PC-3 (cell line): ENCODE results near the gene CD81. TPM values are rescaled to one million over a fixed set of nuclear protein-coding genes. Genes with fewer than 3 reads are reported as not detected.

ENCODE experiments used
- ATAC-seq: fragments of 200-7000 bp; cut with Tn5 transposase; 2 replicates; pipeline ENCODE4 v1.9.1; 2020; ENCODE audit warnings: mild to moderate bottlenecking, moderate library complexity
- BruUV-seq: library from RNA; stranded (reverse); fragments of 400-500 nt; replicated peaks from 2 replicates; lab custom pipeline; 2021; lab: Mats Ljungman, UMichigan
- CTCF ChIA-PET: fragments of 300-600 bp; sonication (Branson Sonifier 250); formaldehyde crosslinking; loops from one replicate; lab custom pipeline; 2022; ENCODE audit warnings: antibody characterized with exemption; lab: Charles Lee
- POLR2A ChIA-PET: fragments of 300-600 bp; sonication (Branson Sonifier 250); formaldehyde crosslinking; loops from one replicate; lab custom pipeline; 2022; ENCODE audit warnings: antibody characterized with exemption; ENCODE audit not compliant: unreplicated experiment; lab: Charles Lee
- DNase-seq: peaks from one replicate; pipeline ENCODE4 v3.0.0-alpha.2; 2015
- H2AFZ ChIP-seq: fragments of 300-600 bp; sonication (generic); 2 replicates; pipeline ENCODE4 v1.6.0; 2016; ENCODE audit warnings: antibody characterized with exemption, low read length
- H3F3A ChIP-seq: fragments of 300-600 bp; sonication (generic); one replicate; pipeline ENCODE4 v1.6.0; 2017; ENCODE audit warnings: antibody characterized with exemption, low read length, control low read depth, mild to moderate bottlenecking; ENCODE audit not compliant: unreplicated experiment
- H3K27ac ChIP-seq: fragments of 300-600 bp; sonication (generic); 2 replicates; pipeline ENCODE4 v1.5.1; 2016; ENCODE audit warnings: mild to moderate bottlenecking, low read length
- H3K27me3 ChIP-seq: fragments of 300-600 bp; sonication (generic); 2 replicates; pipeline ENCODE4 v1.6.1; 2016; ENCODE audit warnings: low read length, mixed read lengths
- H3K36me3 ChIP-seq: fragments of 300-600 bp; sonication (generic); 2 replicates; pipeline ENCODE4 v1.6.1; 2016; ENCODE audit warnings: low read depth, mixed run types, low read length, mixed read lengths
- H3K4me1 ChIP-seq: fragments of 300-600 bp; sonication (generic); 2 replicates; pipeline ENCODE4 v1.5.1; 2016; ENCODE audit warnings: low read length; ENCODE audit not compliant: insufficient read depth
- H3K4me2 ChIP-seq: fragments of 300-600 bp; sonication (generic); 2 replicates; pipeline ENCODE4 v1.6.0; 2016; ENCODE audit warnings: low read length
- H3K4me3 ChIP-seq: fragments of 300-600 bp; sonication (generic); 2 replicates; pipeline ENCODE4 v1.5.1; 2016; ENCODE audit warnings: mild to moderate bottlenecking, low read length, mixed read lengths
- H3K79me2 ChIP-seq: fragments of 300-600 bp; sonication (generic); 2 replicates; pipeline ENCODE4 v1.6.1; 2017; ENCODE audit warnings: low read length, mixed read lengths
- H3K9ac ChIP-seq: fragments of 300-600 bp; sonication (generic); 2 replicates; pipeline ENCODE4 v1.6.0; 2016; ENCODE audit warnings: mild to moderate bottlenecking, low read length
- H3K9me2 ChIP-seq: fragments of 300-600 bp; sonication (generic); replicated peaks from 2 replicates; pipeline ENCODE4 v1.6.1; 2016; ENCODE audit warnings: mixed run types, low read length, mixed read lengths
- H3K9me3 ChIP-seq: fragments of 300-600 bp; sonication (generic); 2 replicates; pipeline ENCODE4 v1.6.1; 2016; ENCODE audit warnings: low read length, mixed read lengths
- H4K20me1 ChIP-seq: fragments of 300-600 bp; sonication (generic); 2 replicates; pipeline ENCODE4 v1.6.1; 2016; ENCODE audit warnings: low read length, mixed read lengths
- EZH2 ChIP-seq: fragments of 300-600 bp; sonication (generic); IDR thresholded peaks from one replicate; pipeline ENCODE4 v1.6.1; 2017; ENCODE audit warnings: antibody characterized with exemption, mild to moderate bottlenecking, low read length; ENCODE audit not compliant: unreplicated experiment
- EZH2phosphoT487 ChIP-seq: fragments of 300-600 bp; sonication (generic); IDR thresholded peaks from 2 replicates; pipeline ENCODE4 v1.6.1; 2018; ENCODE audit warnings: mild to moderate bottlenecking, antibody characterized with exemption, low read length, borderline replicate concordance
- intact Hi-C: fragments of 100-400 bp; cut with micrococcal nuclease; formaldehyde crosslinking; loops from 2 replicates; pipeline ENCODE4 v1.9.0; 2023
- total RNA-seq: library from RNA; depleted of rRNA; stranded (reverse); fragments of >200 nt; gene quantifications from 2 replicates; pipeline ENCODE4 v1.2.3, GENCODE V29; 2014
- TF ChIP-seq, protein P1 (sequence below): fragments of 300-600 bp; sonication (generic); conservative IDR thresholded peaks from 2 replicates; pipeline ENCODE4 v1.5.1; 2017; ENCODE audit warnings: antibody characterized with exemption, low read depth, mild to moderate bottlenecking, low read length

The CD81 gene
- total RNA-seq, 1 experiment from 2014 or later, result 134 TPM

DNA sequence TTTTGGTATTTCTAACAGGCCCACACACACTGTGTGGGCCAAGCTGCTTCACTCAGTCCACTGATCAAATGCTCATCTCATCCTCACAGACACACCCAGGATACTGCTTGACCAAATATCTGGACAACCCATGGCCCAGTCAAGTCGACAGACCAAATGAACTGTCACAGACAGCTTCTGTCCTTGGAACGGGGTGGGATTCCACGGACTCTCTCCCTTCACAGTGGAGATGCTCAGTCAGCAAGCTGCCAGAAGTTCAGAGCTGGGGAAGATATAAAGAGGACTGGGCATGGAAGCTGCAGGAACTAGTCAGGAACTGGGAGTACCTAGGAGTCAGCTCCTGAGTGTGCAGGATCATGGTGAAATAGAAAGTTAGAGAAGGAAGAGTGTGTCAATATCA lies 34.6 kb upstream of the CD81 start:
- no peaks in the 10 kb centered on the region for H4K20me1 ChIP-seq
- H3K4me3 ChIP-seq, result no peak overlapping the region
- H3K27ac ChIP-seq, result no peak overlapping the region
- H3K9me2 ChIP-seq, result no peaks in the 10 kb centered on the region
- ChIA-PET POLR2A (no interaction called here), CTCF (no interaction called here)
- BruUV-seq, result no TSS peak
- ATAC-seq (no peak), DNase-seq (no peak)
- no peaks in the 10 kb centered on the region for H3K36me3 ChIP-seq
- TF ChIP-seq, protein P1, sequence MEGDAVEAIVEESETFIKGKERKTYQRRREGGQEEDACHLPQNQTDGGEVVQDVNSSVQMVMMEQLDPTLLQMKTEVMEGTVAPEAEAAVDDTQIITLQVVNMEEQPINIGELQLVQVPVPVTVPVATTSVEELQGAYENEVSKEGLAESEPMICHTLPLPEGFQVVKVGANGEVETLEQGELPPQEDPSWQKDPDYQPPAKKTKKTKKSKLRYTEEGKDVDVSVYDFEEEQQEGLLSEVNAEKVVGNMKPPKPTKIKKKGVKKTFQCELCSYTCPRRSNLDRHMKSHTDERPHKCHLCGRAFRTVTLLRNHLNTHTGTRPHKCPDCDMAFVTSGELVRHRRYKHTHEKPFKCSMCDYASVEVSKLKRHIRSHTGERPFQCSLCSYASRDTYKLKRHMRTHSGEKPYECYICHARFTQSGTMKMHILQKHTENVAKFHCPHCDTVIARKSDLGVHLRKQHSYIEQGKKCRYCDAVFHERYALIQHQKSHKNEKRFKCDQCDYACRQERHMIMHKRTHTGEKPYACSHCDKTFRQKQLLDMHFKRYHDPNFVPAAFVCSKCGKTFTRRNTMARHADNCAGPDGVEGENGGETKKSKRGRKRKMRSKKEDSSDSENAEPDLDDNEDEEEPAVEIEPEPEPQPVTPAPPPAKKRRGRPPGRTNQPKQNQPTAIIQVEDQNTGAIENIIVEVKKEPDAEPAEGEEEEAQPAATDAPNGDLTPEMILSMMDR, result no peak
- no peak for TF ChIP-seq EZH2
- TF ChIP-seq EZH2phosphoT487, result no peak
- H3K4me1 ChIP-seq, result no peaks in the 10 kb centered on the region
- H3K79me2 ChIP-seq, result no peaks in the 10 kb centered on the region
- H3F3A ChIP-seq, result no peaks in the 10 kb centered on the region
- H3K4me2 ChIP-seq, result no peak overlapping the region
- no peak overlapping the region for H3K9ac ChIP-seq
- intact Hi-C loops, result no loop called here
- H2AFZ ChIP-seq, result no peak overlapping the region
- H3K27me3 ChIP-seq, result peaks cover 21% of the 10 kb centered on the region
- H3K9me3 ChIP-seq, result peaks cover 4% of the 10 kb centered on the region; the same call in 1 of the 2 replicates

DNA sequence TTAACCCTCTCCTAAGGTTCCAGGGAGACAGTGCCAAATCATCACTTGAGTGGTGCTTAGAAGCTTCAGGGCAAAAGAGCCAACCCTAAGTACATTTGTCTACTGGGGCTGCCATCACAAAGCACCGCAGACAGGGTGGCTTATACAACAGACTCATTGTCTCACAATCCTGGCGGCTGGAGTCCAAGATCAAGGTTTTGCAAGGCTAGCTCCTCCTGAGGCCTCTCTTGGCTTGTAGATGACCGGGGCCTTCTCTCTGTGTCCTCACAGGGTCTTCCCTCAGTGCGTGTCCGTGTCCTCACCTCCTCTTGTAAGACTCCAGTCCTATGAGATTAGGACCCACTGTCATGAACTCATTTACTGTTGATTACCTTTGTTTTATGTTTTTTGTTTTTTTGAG lies 34.1 kb upstream of the CD81 start:
- TF ChIP-seq, protein P1, result no peak
- TF ChIP-seq EZH2 (no peak), EZH2phosphoT487 (no peak)
- no peak overlapping the region for H3K9ac ChIP-seq
- H3F3A ChIP-seq, result no peaks in the 10 kb centered on the region
- intact Hi-C loops, result no loop called here
- H3K9me2 ChIP-seq, result no peaks in the 10 kb centered on the region
- H3K27ac ChIP-seq, result no peak overlapping the region
- H3K4me2 ChIP-seq, result no peak overlapping the region
- H4K20me1 ChIP-seq, result no peaks in the 10 kb centered on the region
- no peaks in the 10 kb centered on the region for H3K36me3 ChIP-seq
- no peaks in the 10 kb centered on the region for H3K4me1 ChIP-seq
- no TSS peak for BruUV-seq
- peaks cover 4% of the 10 kb centered on the region; the same call in 1 of the 2 replicates for H3K9me3 ChIP-seq
- no peaks in the 10 kb centered on the region for H3K79me2 ChIP-seq
- peaks cover 18% of the 10 kb centered on the region for H3K27me3 ChIP-seq
- ChIA-PET POLR2A (no interaction called here), CTCF (no interaction called here)
- DNase-seq (no peak), ATAC-seq (no peak)
- no peak overlapping the region for H3K4me3 ChIP-seq
- H2AFZ ChIP-seq, result no peak overlapping the region

DNA sequence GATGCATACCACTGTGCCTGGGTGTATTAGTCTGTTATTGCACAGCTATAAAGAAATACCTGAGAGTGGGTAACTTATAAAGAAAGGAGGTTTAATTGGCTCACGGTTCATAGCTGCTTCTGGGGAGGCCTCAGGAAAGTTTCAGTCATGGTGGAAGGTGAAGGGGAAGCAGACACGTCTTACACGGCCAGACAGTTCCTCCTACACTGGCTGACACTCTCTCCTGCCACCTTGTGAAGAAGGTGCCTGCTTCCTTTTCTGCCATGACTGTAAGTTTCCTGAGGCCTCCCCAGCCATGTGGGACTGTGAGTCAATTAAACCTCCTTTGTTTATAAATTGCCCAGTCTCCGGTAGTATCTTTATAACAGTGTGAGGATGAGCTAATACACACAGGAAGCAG lies 33.6 kb upstream of the CD81 start:
- Histone ChIP-seq H3K4me1 (no peaks in the 10 kb centered on the region), H3K79me2 (no peaks in the 10 kb centered on the region), H3K27ac (no peak overlapping the region), H3K36me3 (no peaks in the 10 kb centered on the region), H3K4me3 (no peak overlapping the region), H3K27me3 (peaks cover 12% of the 10 kb centered on the region), H2AFZ (no peak overlapping the region), H3K9me2 (no peaks in the 10 kb centered on the region), H4K20me1 (no peaks in the 10 kb centered on the region), H3K9ac (no peak overlapping the region), H3K9me3 (peaks cover 4% of the 10 kb centered on the region; the same call in 1 of the 2 replicates), H3F3A (no peaks in the 10 kb centered on the region), H3K4me2 (no peak overlapping the region)
- no peak for TF ChIP-seq EZH2
- no peak for TF ChIP-seq EZH2phosphoT487
- TF ChIP-seq, protein P1, result no peak
- DNase-seq (no peak), ATAC-seq (no peak)
- intact Hi-C loops, result no loop called here
- POLR2A ChIA-PET, result no interaction called here
- no TSS peak for BruUV-seq
- CTCF ChIA-PET, result no interaction called here
